Non-pigmented ciliary epithelial cell (primary cell): Measurements from ENCODE around the gene PPP2R3B.
"Not testable (repeated sequence)": the region's sequence is repeated elsewhere in the genome, so short reads cannot be mapped to it uniquely, and the experiment has no call there.

Experiments used
- DNase-seq: peaks from one replicate; pipeline ENCODE4 v3.0.0-alpha.2; 2010; ENCODE audit warnings: low read depth

Gene PPP2R3B

DNA sequence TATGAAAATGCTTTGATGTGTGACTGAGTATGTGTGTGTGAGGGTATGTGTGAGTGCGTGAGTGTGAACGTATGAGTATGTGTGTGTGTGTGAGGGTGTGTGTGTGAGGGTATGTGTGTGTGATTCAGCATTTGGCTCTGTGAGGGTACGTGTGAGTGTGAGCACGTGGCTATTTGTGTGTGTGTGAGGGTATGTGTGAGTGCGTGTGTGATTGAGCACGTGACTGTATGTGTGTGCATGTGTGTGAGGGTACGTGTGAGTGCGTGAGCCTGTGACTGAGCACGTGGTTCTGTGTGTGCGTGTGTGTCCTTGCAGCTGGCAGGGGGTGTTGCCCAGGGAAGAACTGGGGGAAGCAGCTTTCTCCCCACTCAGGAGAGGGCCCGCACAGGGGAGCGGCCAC, 16.1 kb upstream of the PPP2R3B start:
- DNase-seq, result no peak

DNA sequence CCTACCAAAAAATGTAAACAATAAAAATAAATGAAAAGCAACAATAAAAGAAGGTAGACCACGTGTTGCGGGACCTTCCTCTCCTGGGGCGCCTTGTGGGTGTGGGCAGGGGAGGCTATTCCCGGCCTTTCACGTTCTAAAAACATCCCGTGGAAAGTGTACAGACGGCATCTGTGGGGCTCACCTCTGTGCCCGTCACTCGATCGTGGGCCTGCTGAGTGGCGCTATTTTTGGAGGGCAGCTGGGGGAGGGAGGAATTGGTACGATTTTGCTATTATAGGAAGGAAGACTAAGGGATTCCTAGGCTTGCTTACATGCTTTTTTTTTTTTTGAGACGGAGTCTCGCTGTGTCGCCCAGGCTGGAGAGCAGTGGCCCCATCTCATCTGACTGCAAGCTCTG, 13.6 kb upstream of the PPP2R3B start:
- DNase-seq, result no peak

- DNase-seq, result peak; percentile 70
Observed at GRCh38 chrX:397575-397974, 10.9 kb upstream of the PPP2R3B start.

DNA sequence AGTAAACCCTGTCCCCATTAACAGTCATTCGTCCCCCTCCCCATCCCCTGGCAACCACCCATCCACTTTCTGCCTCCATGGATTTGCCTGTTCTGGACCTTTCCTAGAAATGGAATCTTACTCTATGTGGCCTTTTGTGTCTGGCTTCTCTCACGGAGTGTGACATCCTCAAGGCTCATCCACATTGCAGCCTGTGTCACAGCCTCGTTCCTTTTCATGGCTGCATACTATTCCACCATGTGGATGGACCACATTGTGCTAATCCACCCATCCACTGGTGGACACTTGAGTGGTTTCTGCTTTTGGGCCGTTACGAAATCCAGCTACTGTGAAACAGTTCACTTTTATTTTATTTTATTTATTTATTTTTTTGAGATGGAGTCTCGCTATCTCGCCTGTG, 8.1 kb upstream of the PPP2R3B start:
- no peak for DNase-seq

GRCh38 chrX:392575-392846, 5.8 kb upstream of the PPP2R3B start:
- no peak for DNase-seq

- no peak for DNase-seq
Observed at GRCh38 chrX:391717-392574, 5.2 kb upstream of the PPP2R3B start.

DNA sequence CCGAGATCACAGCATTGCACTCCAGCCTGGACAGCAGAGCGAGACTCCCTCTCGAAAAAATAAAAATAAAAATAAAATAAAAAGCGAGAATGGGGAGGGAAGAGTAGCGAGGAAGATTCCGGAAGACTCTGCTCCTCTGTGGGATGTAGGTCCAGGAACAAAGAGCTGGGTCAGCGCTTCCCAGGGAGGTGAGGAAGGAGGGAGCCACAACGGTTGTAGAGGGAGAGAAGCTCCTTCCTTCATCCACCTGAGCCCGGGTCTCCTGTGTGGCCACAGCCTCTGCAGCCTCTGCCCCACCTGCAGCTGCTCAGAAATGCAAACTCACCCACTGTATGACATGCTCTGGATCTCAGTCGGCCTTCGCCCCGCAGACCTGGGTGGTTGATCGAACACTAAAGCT, 3.8 kb upstream of the PPP2R3B start:
- DNase-seq, result no peak

DNA sequence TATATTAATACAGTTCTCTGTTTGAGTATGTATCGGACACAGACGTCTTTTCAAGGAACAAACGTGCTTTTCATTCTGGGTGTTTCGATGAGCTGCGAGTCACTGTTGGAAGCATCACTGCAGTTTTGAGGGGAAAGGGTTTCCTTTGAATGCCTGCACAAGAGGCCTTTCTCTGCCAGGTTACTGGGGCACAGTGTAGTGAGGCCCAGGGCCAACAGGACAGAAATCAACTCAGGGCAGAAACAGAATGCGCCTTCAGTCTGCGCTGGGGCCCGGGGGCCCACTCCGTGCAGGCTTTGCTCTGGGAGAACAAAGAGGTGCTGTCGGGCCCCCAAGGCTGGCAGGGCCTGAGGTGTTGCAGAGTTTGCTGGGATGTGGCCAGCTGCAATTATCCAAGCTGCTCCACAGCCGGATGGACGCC, 2.3 kb upstream of the PPP2R3B start:
- DNase-seq, result no peak

GRCh38 chrX:387729-388128, 1.0 kb upstream of the PPP2R3B start:
- no peak for DNase-seq

DNA sequence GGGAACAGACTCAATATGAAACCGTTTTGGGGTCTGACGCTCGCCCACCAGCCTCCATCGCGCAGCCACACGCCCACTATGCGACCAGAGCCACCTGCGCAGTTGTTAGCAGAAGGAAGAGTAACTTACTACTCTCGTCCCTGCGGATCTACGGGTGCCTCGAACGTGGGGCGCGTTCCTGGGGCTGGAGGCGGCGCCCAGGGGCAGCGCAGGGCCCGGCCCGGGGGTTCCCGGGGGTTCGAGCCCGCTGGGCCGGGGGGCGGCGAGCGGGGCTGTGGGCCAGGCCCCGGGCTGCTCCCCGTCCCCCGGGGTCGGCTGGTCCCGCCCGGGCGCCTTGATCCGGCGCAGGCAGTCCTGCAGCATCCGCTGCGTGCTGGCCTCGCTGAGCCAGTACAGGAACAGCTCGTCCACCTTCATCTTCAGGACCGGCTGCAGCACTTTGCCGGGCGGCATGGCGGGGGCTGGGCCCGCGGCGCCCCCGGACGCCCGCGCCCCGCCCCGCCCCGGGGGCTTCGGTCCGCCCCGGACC, 404 bp downstream of the PPP2R3B start:
- no peak for DNase-seq

- DNase-seq, result not testable (repeated sequence)
Observed at GRCh38 chrX:385736-386135, 971 bp downstream of the PPP2R3B start.

DNA sequence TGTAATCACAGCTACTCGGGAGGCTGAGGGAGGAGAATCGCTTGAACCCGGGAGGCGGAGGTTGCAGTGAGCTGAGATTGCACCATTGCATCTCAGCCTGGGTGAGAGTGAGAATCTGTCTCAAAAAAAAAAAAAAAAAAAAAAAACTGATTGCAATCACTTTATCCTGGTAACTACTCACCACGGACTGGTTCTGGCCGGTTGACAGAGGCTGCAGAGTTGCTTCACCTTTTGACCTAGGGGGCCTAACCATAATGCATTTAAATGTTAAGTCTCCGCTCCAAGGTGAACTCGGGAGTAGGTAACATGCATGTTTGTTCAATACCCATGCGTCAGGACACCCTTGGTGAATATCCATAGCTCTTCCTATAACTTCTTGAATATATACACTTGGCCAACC, 1.8 kb downstream of the PPP2R3B start:
- no peak for DNase-seq

DNA sequence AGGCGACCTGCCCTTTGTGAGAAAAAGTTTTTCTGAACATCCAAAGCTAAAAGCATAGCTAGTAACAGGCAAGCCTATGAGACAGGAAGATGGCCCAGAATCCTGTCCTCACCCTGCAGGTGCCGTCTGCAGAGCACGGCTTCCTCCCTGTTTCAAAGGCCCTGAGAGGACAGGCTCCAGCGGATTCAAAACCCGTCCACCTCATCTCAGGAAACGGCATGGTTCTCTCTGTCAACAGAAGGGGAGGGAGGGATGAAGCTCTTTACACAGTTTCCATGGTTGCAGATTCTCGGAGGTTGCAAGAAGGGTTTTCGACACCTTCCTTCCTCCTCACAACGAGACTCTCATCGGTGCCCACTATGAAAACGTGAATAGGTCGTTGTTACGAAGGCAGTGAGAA, 8.3 kb downstream of the PPP2R3B start:
- no peak for DNase-seq

DNA sequence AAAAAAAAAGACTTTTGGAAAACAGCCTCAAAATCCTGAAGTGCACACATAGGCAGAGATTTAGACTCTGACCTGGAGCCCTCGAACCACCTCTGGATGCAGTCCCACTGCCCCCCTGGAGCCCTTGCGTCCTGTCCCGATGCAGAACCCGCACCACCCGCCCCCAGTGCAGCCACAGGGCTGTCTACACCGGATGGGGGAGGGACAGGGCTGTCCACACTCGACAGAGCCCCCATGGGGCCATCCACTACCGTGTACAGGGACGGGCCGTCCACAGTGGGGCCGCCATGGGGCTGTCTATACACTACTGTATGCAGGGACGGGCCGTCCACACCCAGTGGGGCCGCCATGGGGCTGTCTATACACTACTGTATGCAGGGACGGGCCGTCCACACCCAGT, 10.5 kb downstream of the PPP2R3B start:
- DNase-seq, result not testable (repeated sequence)

GRCh38 chrX:375181-376036, 11.3 kb downstream of the PPP2R3B start:
- no peak for DNase-seq

DNA sequence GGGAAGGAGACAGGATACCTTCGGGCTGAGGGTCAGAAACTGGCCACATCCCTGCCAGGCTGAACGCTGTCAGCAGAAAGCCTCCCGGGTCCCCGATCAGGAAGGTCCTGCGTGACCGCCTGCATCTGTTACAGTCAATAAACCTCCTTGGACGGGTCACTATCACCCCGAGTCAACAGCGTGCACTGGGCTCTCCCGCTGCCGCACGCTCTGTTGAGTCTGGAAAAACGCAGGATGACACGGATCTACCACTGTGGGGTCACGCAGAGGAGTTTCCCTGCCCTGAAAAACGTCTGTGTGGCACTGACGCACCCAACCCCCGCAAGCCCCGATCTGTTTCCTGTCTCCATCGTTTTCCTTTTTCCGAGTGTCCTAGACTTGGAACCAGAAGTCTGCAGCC, 12.1 kb downstream of the PPP2R3B start:
- DNase-seq, result no peak

DNA sequence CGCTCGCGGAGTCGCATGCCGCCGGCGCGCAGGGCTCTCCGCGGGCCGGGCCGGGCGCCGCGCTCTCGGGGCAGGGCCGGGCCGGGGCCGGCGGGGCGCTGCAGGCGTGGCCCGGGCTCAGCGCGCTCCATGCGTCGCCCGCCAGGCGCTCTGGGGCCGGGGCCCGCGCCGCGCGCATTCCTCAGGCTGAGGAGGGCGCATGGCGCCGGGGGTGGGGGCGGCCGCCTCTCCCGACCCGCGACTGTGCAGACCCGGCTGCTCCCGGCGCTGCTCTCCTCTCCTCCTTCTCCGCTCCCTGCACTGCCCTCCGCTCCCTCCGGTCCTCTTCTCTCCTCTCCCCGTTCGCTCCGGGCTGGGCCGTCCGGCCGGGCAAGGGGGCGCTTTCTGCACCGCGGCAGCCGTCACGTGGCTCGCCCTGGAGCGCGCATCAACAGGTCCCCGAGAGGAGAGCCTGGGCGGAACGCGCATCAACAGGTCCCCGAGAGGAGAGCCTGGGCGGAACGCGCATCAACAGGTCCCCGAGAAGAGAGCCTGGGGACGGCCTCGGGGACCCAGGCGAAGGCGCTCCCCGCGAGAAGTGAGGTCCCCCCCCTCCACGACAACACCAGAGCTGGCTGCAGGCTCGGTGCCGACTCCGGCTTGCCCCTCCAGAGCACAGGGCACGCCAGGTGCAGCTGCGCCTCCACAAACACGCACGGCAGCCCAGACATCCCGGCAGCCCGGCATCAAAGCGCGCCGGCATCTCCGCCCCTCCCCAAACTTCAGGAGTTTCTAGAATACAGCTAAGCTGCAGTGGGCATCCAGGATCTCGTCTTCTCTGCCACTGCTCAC, 12.9 kb downstream of the PPP2R3B start:
- no peak for DNase-seq

DNA sequence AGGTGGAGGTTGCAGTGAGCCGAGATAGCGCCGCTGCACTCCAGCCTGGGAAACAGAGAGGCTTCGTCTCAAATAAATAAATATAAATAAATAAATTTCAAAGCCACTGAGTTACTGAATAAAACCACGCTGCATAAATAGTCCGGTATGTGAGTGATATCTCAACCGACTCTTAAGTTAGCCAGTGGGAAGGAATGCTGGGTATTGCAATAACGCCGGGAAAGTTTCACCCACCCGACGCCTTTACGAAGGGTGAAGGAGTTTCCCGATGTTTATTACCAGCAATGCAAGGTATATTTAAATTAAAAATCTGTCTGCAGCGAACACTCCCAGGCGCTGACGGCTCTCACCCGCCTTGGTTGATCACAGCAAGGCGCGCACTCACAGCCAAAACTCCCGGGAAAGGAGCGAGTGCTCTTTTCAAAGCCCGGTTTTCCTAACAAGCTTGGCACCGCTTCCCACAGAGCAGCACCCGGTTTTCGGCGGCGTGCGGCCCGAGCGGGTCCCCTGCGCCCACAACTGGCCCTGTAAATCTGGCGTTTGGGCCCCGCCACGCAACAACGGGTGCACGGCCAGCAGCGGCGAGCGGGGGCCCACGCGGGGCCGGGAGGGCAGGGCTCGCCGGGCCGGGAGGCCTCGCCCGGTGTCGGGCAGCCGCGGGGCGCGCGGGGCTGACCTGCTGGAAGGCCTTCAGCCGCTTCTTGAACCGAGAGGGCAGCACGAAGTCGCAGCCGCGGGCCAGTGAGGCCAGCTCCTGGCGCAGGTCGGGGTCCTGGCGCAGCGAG, 13.7 kb downstream of the PPP2R3B start:
- no peak for DNase-seq

- no peak for DNase-seq
Observed at GRCh38 chrX:371907-372306, 14.8 kb downstream of the PPP2R3B start.

- no peak for DNase-seq
Observed at GRCh38 chrX:370963-371745, 15.6 kb downstream of the PPP2R3B start.
